GM23338 (cell line): ENCODE measurements around the gene TPMT. TPM values are rescaled to one million over a fixed set of nuclear protein-coding genes. Genes with fewer than 3 reads are reported as not detected.

ENCODE experiments used
- ATAC-seq: fragments of 200-7000 bp; cut with Tn5 transposase; 3 replicates; pipeline ENCODE4 v1.9.1; 2020
- DNase-seq: peaks from one replicate; pipeline ENCODE4 v3.0.0-alpha.2; 2015; ENCODE audit warnings: low spot score
- H2AFZ ChIP-seq: fragments of 200-600 bp; sonication (generic); 2 replicates; pipeline ENCODE4 v1.8.0; 2016; ENCODE audit warnings: antibody characterized with exemption, mild to moderate bottlenecking, moderate library complexity
- H3F3A ChIP-seq: fragments of 200-600 bp; sonication (generic); replicated peaks from 2 replicates; pipeline ENCODE4 v1.8.0; 2017; ENCODE audit warnings: antibody characterized with exemption, mixed run types, low read depth
- H3K27ac ChIP-seq: fragments of 200-600 bp; sonication (generic); 2 replicates; pipeline ENCODE4 v1.6.1; 2016; ENCODE audit warnings: low read depth
- H3K27me3 ChIP-seq: fragments of 200-600 bp; sonication (generic); 2 replicates; pipeline ENCODE4 v1.8.0; 2016; ENCODE audit warnings: mild to moderate bottlenecking, mixed run types, moderate library complexity; ENCODE audit not compliant: insufficient read depth
- H3K36me3 ChIP-seq: fragments of 200-600 bp; sonication (generic); 2 replicates; pipeline ENCODE4 v1.8.0; 2016; ENCODE audit warnings: mild to moderate bottlenecking; ENCODE audit not compliant: insufficient read depth
- H3K4me1 ChIP-seq: fragments of 200-600 bp; sonication (generic); 2 replicates; pipeline ENCODE4 v1.8.0; 2016; ENCODE audit warnings: mild to moderate bottlenecking, moderate library complexity; ENCODE audit not compliant: insufficient read depth
- H3K4me2 ChIP-seq: fragments of 200-600 bp; sonication (generic); 2 replicates; pipeline ENCODE4 v1.7.1; 2017; ENCODE audit warnings: mixed run types
- H3K4me3 ChIP-seq: fragments of 200-600 bp; sonication (generic); 2 replicates; pipeline ENCODE4 v1.6.1; 2016; ENCODE audit warnings: mixed run types
- H3K79me2 ChIP-seq: fragments of 200-600 bp; sonication (generic); replicated peaks from 2 replicates; pipeline ENCODE4 v1.8.0; 2017; ENCODE audit warnings: mild to moderate bottlenecking; ENCODE audit not compliant: insufficient read depth
- H3K9me2 ChIP-seq: fragments of 200-600 bp; sonication (generic); 2 replicates; pipeline ENCODE4 v1.8.0; 2017; ENCODE audit not compliant: insufficient read depth
- H4K20me1 ChIP-seq: fragments of 200-600 bp; sonication (generic); replicated peaks from 2 replicates; pipeline ENCODE4 v1.8.0; 2017; ENCODE audit warnings: mild to moderate bottlenecking; ENCODE audit not compliant: insufficient read depth
- H3K27ac Mint-ChIP-seq: 2 replicates; pipeline ENCODE4 v1.8.0; 2020; ENCODE audit warnings: inconsistent platforms, mild to moderate bottlenecking, moderate library complexity, mixed read lengths
- H3K27me3 Mint-ChIP-seq: 3 replicates; pipeline ENCODE4 v1.8.0; 2022; ENCODE audit warnings: low read depth, mild to moderate bottlenecking, moderate library complexity, mixed read lengths, inconsistent platforms; ENCODE audit not compliant: insufficient read depth, poor library complexity
- H3K36me3 Mint-ChIP-seq: 3 replicates; pipeline ENCODE4 v1.8.0; 2021; ENCODE audit warnings: low read depth, mild to moderate bottlenecking, inconsistent platforms, moderate library complexity, mixed read lengths
- H3K4me1 Mint-ChIP-seq: 3 replicates; pipeline ENCODE4 v1.8.0; 2020; ENCODE audit warnings: mild to moderate bottlenecking, inconsistent platforms, mixed read lengths
- H3K4me3 Mint-ChIP-seq: 3 replicates; pipeline ENCODE4 v1.8.0; 2021; ENCODE audit warnings: moderate library complexity, mild to moderate bottlenecking, inconsistent platforms, mixed read lengths
- H3K9me3 Mint-ChIP-seq: 3 replicates; pipeline ENCODE4 v1.8.0; 2020; ENCODE audit warnings: moderate library complexity, mild to moderate bottlenecking, inconsistent platforms, mixed read lengths
- CREB1 ChIP-seq: fragments of 250-450 bp; sonication (Bioruptor Pico); IDR thresholded peaks from 2 replicates; pipeline ENCODE4 v1.5.0; 2020; ENCODE audit warnings: low read depth, mild to moderate bottlenecking, moderate library complexity
- EZH2 ChIP-seq: fragments of 200-600 bp; sonication (generic); IDR thresholded peaks from one replicate; pipeline ENCODE4 v1.8.0; 2017; ENCODE audit warnings: antibody characterized with exemption, mild to moderate bottlenecking, low read depth; ENCODE audit not compliant: unreplicated experiment
- EZH2phosphoT487 ChIP-seq: fragments of 200-600 bp; sonication (generic); IDR thresholded peaks from one replicate; pipeline ENCODE4 v1.8.1; 2018; ENCODE audit warnings: antibody characterized with exemption; ENCODE audit not compliant: unreplicated experiment
- JUNB ChIP-seq: IDR thresholded peaks from one replicate; pipeline ENCODE4 v1.6.1; 2016; ENCODE audit warnings: antibody characterized with exemption; ENCODE audit not compliant: unreplicated experiment
- NANOG ChIP-seq: IDR thresholded peaks from 2 replicates; pipeline ENCODE4 v1.6.1; 2016; ENCODE audit warnings: antibody characterized with exemption, borderline replicate concordance
- POLR2AphosphoS5 ChIP-seq: IDR thresholded peaks from 2 replicates; pipeline ENCODE4 v1.6.1; 2016; ENCODE audit warnings: antibody characterized with exemption, low read depth
- STAT1 ChIP-seq: IDR thresholded peaks from one replicate; pipeline ENCODE4 v1.6.1; 2016; ENCODE audit warnings: antibody characterized with exemption; ENCODE audit not compliant: unreplicated experiment
- ZNF114 ChIP-seq: fragments of 250-450 bp; sonication (Bioruptor Pico); IDR thresholded peaks from 2 replicates; pipeline ENCODE4 v1.5.0; 2020; ENCODE audit warnings: mild to moderate bottlenecking, moderate library complexity
- ZNF331 ChIP-seq: fragments of 250-450 bp; sonication (Bioruptor Pico); IDR thresholded peaks from 2 replicates; pipeline ENCODE4 v1.5.0; 2020; ENCODE audit warnings: low read depth, mild to moderate bottlenecking, moderate library complexity
- polyA plus RNA-seq: library from polyadenylated mRNA; unstranded; fragments of >200 nt; fragmentation: Nextera tagmentation; extraction: Ambion mirVana; gene quantifications from 2 replicates; pipeline ENCODE4 v1.2.1, GENCODE V29; 2016
- total RNA-seq: library from RNA; depleted of rRNA; stranded (reverse); fragments of >200 nt; shearing (Covaris generic); gene quantifications from 2 replicates; pipeline ENCODE4 v1.2.3, GENCODE V29; 2014
- TF ChIP-seq, protein P1 (sequence below): fragments of 250-450 bp; sonication (Bioruptor Pico); IDR thresholded peaks from 2 replicates; pipeline ENCODE4 v1.5.0; 2020; ENCODE audit warnings: mild to moderate bottlenecking, moderate library complexity
- TF ChIP-seq, protein P2 (sequence below): IDR thresholded peaks from one replicate; pipeline ENCODE4 v1.6.1; 2018; ENCODE audit warnings: antibody characterized with exemption; ENCODE audit not compliant: unreplicated experiment
- TF ChIP-seq, protein P3 (sequence below): IDR thresholded peaks from 2 replicates; pipeline ENCODE4 v1.6.1; 2016; ENCODE audit warnings: antibody characterized with exemption

Gene TPMT
- total and polyA plus RNA-seq, 2 experiments from 2014 or later, result 19.5 to 21.6 TPM

DNA sequence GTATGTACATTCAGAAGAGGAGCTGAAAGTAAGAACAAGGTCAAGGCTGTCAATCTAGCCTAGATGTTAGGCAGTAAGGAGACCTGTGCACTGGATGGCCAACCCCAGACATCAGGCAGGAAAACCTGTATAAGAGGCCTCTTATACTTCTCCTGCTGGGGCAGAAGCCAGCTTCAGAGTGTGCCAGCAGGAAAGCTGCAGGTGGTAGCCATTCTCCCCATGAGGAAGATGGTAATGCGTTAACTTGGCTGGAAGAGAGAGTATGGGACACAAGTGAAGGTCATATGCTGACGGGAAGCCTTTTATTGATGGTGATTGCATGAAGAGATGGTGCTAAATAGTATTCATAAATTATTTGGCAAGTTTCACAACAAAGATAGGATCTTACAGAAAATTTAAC lies 53.0 kb downstream of the TPMT start:
- H3K27me3 Mint-ChIP-seq, result peaks cover 2% of the 10 kb centered on the region

DNA sequence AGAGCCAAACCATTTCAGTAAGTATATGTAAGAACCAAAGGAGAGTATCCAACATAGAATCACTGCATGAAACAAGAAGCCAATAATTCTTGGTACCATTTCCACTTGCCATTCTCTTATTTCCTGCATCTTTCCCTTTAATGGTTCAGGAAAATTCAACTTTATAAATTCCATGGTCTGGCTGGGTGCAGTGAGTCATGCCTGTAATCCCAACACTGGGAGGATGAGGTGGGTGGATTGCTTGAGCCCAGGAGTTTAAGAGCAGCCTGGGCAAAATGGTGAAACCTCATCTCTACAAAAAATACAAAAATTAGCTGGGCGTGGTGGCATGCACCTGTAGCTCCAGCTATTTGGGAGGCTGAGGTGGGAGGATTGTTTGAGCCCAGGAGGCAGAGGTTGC lies 53.6 kb downstream of the TPMT start:
- H3K27ac ChIP-seq, result no peak overlapping the region
- Mint-ChIP-seq H3K4me1 (no peaks in the 10 kb centered on the region), H3K4me3 (no peak overlapping the region), H3K9me3 (peaks cover 6% of the 10 kb centered on the region; the same call in 2 of the 3 replicates), H3K27ac (no peak overlapping the region), H3K27me3 (no peaks in the 10 kb centered on the region), H3K36me3 (no peaks in the 10 kb centered on the region)
- H3K36me3 ChIP-seq, result no peaks in the 10 kb centered on the region
- no peaks in the 10 kb centered on the region for H3K4me1 ChIP-seq
- no peaks in the 10 kb centered on the region for H3K9me2 ChIP-seq
- no peaks in the 10 kb centered on the region for H3K27me3 ChIP-seq
- H4K20me1 ChIP-seq, result no peaks in the 10 kb centered on the region
- no peak for ATAC-seq
- H3K4me3 ChIP-seq, result no peak overlapping the region
- H3K4me2 ChIP-seq, result no peak overlapping the region
- DNase-seq, result no peak
- no peaks in the 10 kb centered on the region for H3F3A ChIP-seq
- H2AFZ ChIP-seq, result no peak overlapping the region
- no peaks in the 10 kb centered on the region for H3K79me2 ChIP-seq
- TF ChIP-seq STAT1 (no peak), ZNF114 (CRISPR knock-in tag) (no peak), CREB1 (CRISPR knock-in tag) (no peak), EZH2phosphoT487 (no peak), NANOG (no peak), POLR2AphosphoS5 (no peak), ZNF331 (CRISPR knock-in tag) (no peak), JUNB (no peak), EZH2 (no peak)
- TF ChIP-seq, protein P1, sequence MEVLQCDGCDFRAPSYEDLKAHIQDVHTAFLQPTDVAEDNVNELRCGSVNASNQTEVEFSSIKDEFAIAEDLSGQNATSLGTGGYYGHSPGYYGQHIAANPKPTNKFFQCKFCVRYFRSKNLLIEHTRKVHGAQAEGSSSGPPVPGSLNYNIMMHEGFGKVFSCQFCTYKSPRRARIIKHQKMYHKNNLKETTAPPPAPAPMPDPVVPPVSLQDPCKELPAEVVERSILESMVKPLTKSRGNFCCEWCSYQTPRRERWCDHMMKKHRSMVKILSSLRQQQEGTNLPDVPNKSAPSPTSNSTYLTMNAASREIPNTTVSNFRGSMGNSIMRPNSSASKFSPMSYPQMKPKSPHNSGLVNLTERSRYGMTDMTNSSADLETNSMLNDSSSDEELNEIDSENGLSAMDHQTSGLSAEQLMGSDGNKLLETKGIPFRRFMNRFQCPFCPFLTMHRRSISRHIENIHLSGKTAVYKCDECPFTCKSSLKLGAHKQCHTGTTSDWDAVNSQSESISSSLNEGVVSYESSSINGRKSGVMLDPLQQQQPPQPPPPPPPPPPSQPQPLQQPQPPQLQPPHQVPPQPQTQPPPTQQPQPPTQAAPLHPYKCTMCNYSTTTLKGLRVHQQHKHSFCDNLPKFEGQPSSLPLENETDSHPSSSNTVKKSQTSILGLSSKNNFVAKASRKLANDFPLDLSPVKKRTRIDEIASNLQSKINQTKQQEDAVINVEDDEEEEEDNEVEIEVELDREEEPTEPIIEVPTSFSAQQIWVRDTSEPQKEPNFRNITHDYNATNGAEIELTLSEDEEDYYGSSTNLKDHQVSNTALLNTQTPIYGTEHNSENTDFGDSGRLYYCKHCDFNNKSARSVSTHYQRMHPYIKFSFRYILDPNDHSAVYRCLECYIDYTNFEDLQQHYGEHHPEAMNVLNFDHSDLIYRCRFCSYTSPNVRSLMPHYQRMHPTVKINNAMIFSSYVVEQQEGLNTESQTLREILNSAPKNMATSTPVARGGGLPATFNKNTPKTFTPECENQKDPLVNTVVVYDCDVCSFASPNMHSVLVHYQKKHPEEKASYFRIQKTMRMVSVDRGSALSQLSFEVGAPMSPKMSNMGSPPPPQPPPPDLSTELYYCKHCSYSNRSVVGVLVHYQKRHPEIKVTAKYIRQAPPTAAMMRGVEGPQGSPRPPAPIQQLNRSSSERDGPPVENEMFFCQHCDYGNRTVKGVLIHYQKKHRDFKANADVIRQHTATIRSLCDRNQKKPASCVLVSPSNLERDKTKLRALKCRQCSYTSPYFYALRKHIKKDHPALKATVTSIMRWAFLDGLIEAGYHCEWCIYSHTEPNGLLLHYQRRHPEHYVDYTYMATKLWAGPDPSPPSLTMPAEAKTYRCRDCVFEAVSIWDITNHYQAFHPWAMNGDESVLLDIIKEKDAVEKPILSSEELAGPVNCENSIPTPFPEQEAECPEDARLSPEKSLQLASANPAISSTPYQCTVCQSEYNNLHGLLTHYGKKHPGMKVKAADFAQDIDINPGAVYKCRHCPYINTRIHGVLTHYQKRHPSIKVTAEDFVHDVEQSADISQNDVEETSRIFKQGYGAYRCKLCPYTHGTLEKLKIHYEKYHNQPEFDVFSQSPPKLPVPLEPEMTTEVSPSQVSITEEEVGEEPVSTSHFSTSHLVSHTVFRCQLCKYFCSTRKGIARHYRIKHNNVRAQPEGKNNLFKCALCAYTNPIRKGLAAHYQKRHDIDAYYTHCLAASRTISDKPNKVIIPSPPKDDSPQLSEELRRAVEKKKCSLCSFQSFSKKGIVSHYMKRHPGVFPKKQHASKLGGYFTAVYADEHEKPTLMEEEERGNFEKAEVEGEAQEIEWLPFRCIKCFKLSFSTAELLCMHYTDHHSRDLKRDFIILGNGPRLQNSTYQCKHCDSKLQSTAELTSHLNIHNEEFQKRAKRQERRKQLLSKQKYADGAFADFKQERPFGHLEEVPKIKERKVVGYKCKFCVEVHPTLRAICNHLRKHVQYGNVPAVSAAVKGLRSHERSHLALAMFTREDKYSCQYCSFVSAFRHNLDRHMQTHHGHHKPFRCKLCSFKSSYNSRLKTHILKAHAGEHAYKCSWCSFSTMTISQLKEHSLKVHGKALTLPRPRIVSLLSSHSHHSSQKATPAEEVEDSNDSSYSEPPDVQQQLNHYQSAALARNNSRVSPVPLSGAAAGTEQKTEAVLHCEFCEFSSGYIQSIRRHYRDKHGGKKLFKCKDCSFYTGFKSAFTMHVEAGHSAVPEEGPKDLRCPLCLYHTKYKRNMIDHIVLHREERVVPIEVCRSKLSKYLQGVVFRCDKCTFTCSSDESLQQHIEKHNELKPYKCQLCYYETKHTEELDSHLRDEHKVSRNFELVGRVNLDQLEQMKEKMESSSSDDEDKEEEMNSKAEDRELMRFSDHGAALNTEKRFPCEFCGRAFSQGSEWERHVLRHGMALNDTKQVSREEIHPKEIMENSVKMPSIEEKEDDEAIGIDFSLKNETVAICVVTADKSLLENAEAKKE (CRISPR knock-in tag), result no peak
- TF ChIP-seq, protein P2, sequence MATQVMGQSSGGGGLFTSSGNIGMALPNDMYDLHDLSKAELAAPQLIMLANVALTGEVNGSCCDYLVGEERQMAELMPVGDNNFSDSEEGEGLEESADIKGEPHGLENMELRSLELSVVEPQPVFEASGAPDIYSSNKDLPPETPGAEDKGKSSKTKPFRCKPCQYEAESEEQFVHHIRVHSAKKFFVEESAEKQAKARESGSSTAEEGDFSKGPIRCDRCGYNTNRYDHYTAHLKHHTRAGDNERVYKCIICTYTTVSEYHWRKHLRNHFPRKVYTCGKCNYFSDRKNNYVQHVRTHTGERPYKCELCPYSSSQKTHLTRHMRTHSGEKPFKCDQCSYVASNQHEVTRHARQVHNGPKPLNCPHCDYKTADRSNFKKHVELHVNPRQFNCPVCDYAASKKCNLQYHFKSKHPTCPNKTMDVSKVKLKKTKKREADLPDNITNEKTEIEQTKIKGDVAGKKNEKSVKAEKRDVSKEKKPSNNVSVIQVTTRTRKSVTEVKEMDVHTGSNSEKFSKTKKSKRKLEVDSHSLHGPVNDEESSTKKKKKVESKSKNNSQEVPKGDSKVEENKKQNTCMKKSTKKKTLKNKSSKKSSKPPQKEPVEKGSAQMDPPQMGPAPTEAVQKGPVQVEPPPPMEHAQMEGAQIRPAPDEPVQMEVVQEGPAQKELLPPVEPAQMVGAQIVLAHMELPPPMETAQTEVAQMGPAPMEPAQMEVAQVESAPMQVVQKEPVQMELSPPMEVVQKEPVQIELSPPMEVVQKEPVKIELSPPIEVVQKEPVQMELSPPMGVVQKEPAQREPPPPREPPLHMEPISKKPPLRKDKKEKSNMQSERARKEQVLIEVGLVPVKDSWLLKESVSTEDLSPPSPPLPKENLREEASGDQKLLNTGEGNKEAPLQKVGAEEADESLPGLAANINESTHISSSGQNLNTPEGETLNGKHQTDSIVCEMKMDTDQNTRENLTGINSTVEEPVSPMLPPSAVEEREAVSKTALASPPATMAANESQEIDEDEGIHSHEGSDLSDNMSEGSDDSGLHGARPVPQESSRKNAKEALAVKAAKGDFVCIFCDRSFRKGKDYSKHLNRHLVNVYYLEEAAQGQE, result no peak

More for the DNA sequence above, 53.0 kb downstream of the TPMT start:
- Histone ChIP-seq H3K27ac (no peak overlapping the region), H3K4me1 (no peaks in the 10 kb centered on the region), H3K4me2 (no peak overlapping the region), H3K4me3 (no peak overlapping the region), H3F3A (no peaks in the 10 kb centered on the region), H2AFZ (no peak overlapping the region), H3K9me2 (no peaks in the 10 kb centered on the region), H3K27me3 (no peaks in the 10 kb centered on the region), H3K36me3 (peaks cover 2% of the 10 kb centered on the region; the same call in 1 of the 2 replicates), H4K20me1 (no peaks in the 10 kb centered on the region), H3K79me2 (no peaks in the 10 kb centered on the region)
- Mint-ChIP-seq H3K4me1 (no peaks in the 10 kb centered on the region), H3K27ac (no peak overlapping the region), H3K36me3 (peaks cover 1% of the 10 kb centered on the region; the same call in 2 of the 3 replicates), H3K9me3 (peaks cover 12% of the 10 kb centered on the region), H3K4me3 (no peak overlapping the region)
- TF ChIP-seq, protein P3, sequence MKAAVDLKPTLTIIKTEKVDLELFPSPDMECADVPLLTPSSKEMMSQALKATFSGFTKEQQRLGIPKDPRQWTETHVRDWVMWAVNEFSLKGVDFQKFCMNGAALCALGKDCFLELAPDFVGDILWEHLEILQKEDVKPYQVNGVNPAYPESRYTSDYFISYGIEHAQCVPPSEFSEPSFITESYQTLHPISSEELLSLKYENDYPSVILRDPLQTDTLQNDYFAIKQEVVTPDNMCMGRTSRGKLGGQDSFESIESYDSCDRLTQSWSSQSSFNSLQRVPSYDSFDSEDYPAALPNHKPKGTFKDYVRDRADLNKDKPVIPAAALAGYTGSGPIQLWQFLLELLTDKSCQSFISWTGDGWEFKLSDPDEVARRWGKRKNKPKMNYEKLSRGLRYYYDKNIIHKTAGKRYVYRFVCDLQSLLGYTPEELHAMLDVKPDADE, result no peak
- ATAC-seq (no peak), DNase-seq (no peak)
